HG03196 (cell line): Measurements from ENCODE around the gene TNIK.

ENCODE experiments used
- ATAC-seq: cut with Tn5 transposase; IDR thresholded peaks from one replicate; pipeline ENCODE4 v1.9.1; 2021; ENCODE audit not compliant: unreplicated experiment

The TNIK gene

GRCh38 chr3:171345107-171345843 is 114.9 kb downstream of the TNIK start:
- no peak for ATAC-seq

- ATAC-seq: no peak
These were observed 116.5 kb downstream of the TNIK start for GRCh38 chr3:171343693-171344092.

GRCh38 chr3:171342783-171343420 is 117.3 kb downstream of the TNIK start:
- no peak for ATAC-seq

- no peak for ATAC-seq
These were observed 118.0 kb downstream of the TNIK start for GRCh38 chr3:171342200-171342599.

GRCh38 chr3:171340434-171340833 is 119.8 kb downstream of the TNIK start:
- ATAC-seq: no peak

GRCh38 chr3:171339598-171339997 is 120.6 kb downstream of the TNIK start:
- no peak for ATAC-seq

- no peak for ATAC-seq
These were observed 123.8 kb downstream of the TNIK start for GRCh38 chr3:171336406-171336805.

- no peak for ATAC-seq
These were observed 124.6 kb downstream of the TNIK start for GRCh38 chr3:171335559-171335958.

- ATAC-seq: no peak
These were observed 125.8 kb downstream of the TNIK start for GRCh38 chr3:171334465-171334811.

GRCh38 chr3:171333784-171334464 is 126.3 kb downstream of the TNIK start:
- no peak for ATAC-seq

- ATAC-seq: no peak
These were observed 129.3 kb downstream of the TNIK start for GRCh38 chr3:171330938-171331337.

- no peak for ATAC-seq
These were observed 130.5 kb downstream of the TNIK start for GRCh38 chr3:171329746-171330145.

- ATAC-seq: no peak
These were observed 131.7 kb downstream of the TNIK start for GRCh38 chr3:171328419-171329082.

GRCh38 chr3:171327441-171328174 is 132.6 kb downstream of the TNIK start:
- ATAC-seq: no peak

GRCh38 chr3:171326717-171327440 is 133.3 kb downstream of the TNIK start:
- no peak for ATAC-seq

- ATAC-seq: no peak
These were observed 136.2 kb downstream of the TNIK start for GRCh38 chr3:171323938-171324536.

GRCh38 chr3:171321559-171322360 is 138.4 kb downstream of the TNIK start:
- ATAC-seq: no peak

- no peak for ATAC-seq
These were observed 139.3 kb downstream of the TNIK start for GRCh38 chr3:171320750-171321558.
